ENCODE results near the gene RNASE8. TPM values are rescaled to one million over a fixed set of nuclear protein-coding genes. Genes with fewer than 3 reads are reported as not detected.

Gene RNASE8
- total and polyA plus RNA-seq, 10 of the 15 experiments (the other 5 are each of a cell fraction or from before 2014, with no cell fraction given): not detected

GRCh38 chr14:21075719-21076437 is 18.3 kb downstream of the RNASE8 start:
- Histone ChIP-seq H2AFZ (ENCODE audit: control insufficient read depth, low read depth, low read length) (no peak overlapping the region), H4K20me1 (ENCODE audit: control insufficient read depth, insufficient read depth) (no peaks in the 10 kb centered on the region), H3K4me3 (no peak overlapping the region), H3K27me3 (replicated peaks in 1 of 2; ENCODE audit: control insufficient read depth in 2 of 2, insufficient read depth in 2 of 2, low read length in 1 of 2) (peaks cover under 1 to 3% of the 10 kb centered on the region in 2 experiments; a peak in 1 of 4 replicates), H3K36me3 (ENCODE audit: control insufficient read depth in 2 of 2, insufficient read depth in 2 of 2, low read length in 1 of 2) (no peaks in the 10 kb centered on the region), H3K9me3 (replicated peaks; ENCODE audit: control insufficient read depth, insufficient read depth, low read length) (no peaks in the 10 kb centered on the region), H3K79me2 (ENCODE audit: control insufficient read depth, insufficient read depth, low read length) (no peaks in the 10 kb centered on the region), H3K27ac (ENCODE audit: control insufficient read depth, insufficient read depth) (no peak overlapping the region), H3K9ac (ENCODE audit: control insufficient read depth, insufficient read depth, low read length) (no peak overlapping the region), H3K4me1 (ENCODE audit: control insufficient read depth, insufficient read depth, low read length) (peaks cover 13% of the 10 kb centered on the region), H3K4me2 (ENCODE audit: control insufficient read depth, insufficient read depth) (no peak overlapping the region)
- BruUV-seq (replicated peaks): no TSS peak
- 31% methylated on average over 9 of the region's 9 CpGs for WGBS (ENCODE audit: insufficient coverage, insufficient replicate concordance, low lambda C conversion rate, missing lambda C conversion rate)
- POLR2A ChIA-PET: no interaction called here
- CTCF ChIA-PET: interaction anchor here (1.3 to 3.0 kb wide), 2 partner anchors 13 to 16 kb away, joined by 4 to 10 read pairs; no protein-coding TSS in a partner anchor
- intact Hi-C loops (cut with micrococcal nuclease; ENCODE audit: unreplicated experiment) (no loop called here), in situ Hi-C loops (cut with MboI) (no loop called here)
- no peak for ATAC-seq
- no peak for FAIRE-seq
- RAD21 ChIA-PET (ENCODE audit: unreplicated experiment): no interaction called here
- DNase-seq (ENCODE audit: low read depth, low spot score): no peak
- SMC1A ChIA-PET (ENCODE audit: uncharacterized antibody, unreplicated experiment): no interaction called here
- TF ChIP-seq, protein P1, sequence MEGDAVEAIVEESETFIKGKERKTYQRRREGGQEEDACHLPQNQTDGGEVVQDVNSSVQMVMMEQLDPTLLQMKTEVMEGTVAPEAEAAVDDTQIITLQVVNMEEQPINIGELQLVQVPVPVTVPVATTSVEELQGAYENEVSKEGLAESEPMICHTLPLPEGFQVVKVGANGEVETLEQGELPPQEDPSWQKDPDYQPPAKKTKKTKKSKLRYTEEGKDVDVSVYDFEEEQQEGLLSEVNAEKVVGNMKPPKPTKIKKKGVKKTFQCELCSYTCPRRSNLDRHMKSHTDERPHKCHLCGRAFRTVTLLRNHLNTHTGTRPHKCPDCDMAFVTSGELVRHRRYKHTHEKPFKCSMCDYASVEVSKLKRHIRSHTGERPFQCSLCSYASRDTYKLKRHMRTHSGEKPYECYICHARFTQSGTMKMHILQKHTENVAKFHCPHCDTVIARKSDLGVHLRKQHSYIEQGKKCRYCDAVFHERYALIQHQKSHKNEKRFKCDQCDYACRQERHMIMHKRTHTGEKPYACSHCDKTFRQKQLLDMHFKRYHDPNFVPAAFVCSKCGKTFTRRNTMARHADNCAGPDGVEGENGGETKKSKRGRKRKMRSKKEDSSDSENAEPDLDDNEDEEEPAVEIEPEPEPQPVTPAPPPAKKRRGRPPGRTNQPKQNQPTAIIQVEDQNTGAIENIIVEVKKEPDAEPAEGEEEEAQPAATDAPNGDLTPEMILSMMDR (IDR thresholded peaks at IDR 0.05 in 2 of 3, conservative IDR thresholded peaks at IDR 0.05 in 1 of 3; ENCODE audit: control insufficient read depth in 2 of 3, extremely low read depth in 1 of 3, insufficient read depth in 1 of 3, low read depth in 3 of 3, low read length in 3 of 3): no peak
- TF ChIP-seq NFIC (IDR thresholded peaks at IDR 0.05; ENCODE audit: low read depth, low read length) (no peak), NFXL1 (IDR thresholded peaks at IDR 0.05; ENCODE audit: borderline replicate concordance) (no peak), CREB1 (IDR thresholded peaks at IDR 0.05; ENCODE audit: low read depth) (no peak), RB1 (IDR thresholded peaks at IDR 0.05; ENCODE audit: borderline replicate concordance) (no peak), NFYA (IDR thresholded peaks at IDR 0.05; ENCODE audit: borderline replicate concordance, low read depth, low read length) (no peak), IKZF1 (conservative IDR thresholded peaks at IDR 0.05) (no peak), RBBP5 (conservative IDR thresholded peaks at IDR 0.05) (no peak), MEF2A (IDR thresholded peaks at IDR 0.05; ENCODE audit: insufficient read depth, low read depth, low read length) (no peak), REST (IDR thresholded peaks at IDR 0.05; ENCODE audit: low read depth, low read length) (no peak), POLR2AphosphoS2 (IDR thresholded peaks at IDR 0.05; ENCODE audit: low read depth, low read length) (no peak), BACH1 (IDR thresholded peaks at IDR 0.05; ENCODE audit: borderline replicate concordance) (no peak), TARDBP (IDR thresholded peaks at IDR 0.05; ENCODE audit: borderline replicate concordance) (no peak)
- TF ChIP-seq, protein P2, sequence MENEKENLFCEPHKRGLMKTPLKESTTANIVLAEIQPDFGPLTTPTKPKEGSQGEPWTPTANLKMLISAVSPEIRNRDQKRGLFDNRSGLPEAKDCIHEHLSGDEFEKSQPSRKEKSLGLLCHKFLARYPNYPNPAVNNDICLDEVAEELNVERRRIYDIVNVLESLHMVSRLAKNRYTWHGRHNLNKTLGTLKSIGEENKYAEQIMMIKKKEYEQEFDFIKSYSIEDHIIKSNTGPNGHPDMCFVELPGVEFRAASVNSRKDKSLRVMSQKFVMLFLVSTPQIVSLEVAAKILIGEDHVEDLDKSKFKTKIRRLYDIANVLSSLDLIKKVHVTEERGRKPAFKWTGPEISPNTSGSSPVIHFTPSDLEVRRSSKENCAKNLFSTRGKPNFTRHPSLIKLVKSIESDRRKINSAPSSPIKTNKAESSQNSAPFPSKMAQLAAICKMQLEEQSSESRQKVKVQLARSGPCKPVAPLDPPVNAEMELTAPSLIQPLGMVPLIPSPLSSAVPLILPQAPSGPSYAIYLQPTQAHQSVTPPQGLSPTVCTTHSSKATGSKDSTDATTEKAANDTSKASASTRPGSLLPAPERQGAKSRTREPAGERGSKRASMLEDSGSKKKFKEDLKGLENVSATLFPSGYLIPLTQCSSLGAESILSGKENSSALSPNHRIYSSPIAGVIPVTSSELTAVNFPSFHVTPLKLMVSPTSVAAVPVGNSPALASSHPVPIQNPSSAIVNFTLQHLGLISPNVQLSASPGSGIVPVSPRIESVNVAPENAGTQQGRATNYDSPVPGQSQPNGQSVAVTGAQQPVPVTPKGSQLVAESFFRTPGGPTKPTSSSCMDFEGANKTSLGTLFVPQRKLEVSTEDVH (IDR thresholded peaks at IDR 0.05; ENCODE audit: low read depth, partially characterized antibody): no peak

Measured in GM12878 (cell line).